Immature natural killer cell (primary cell): ENCODE results near the gene MAML3. TPM values are rescaled to one million over a fixed set of nuclear protein-coding genes. Genes with fewer than 3 reads are reported as not detected.

ENCODE experiments used
- DNase-seq, 3 donors: peaks; one replicate each; pipeline ENCODE4 v3.0.0; 2022; ENCODE audit warnings: mixed read lengths in 1 of 3
- H3K27ac Mint-ChIP-seq, 6 donors: one replicate each; pipeline ENCODE4 v1.8.0; 2020; ENCODE audit warnings: mixed read lengths in 6 of 6, mild to moderate bottlenecking in 5 of 6, inconsistent platforms in 4 of 6, moderate library complexity in 3 of 6
- H3K27me3 Mint-ChIP-seq, 3 donors: one replicate each; pipeline ENCODE4 v1.8.0; 2020 to 2021; ENCODE audit warnings: low read depth in 3 of 3, mild to moderate bottlenecking in 3 of 3, mixed read lengths in 3 of 3, moderate library complexity in 3 of 3, inconsistent platforms in 1 of 3
- H3K36me3 Mint-ChIP-seq, 3 donors: one replicate each; pipeline ENCODE4 v1.8.0; 2020; ENCODE audit warnings: mixed read lengths in 3 of 3, inconsistent platforms in 2 of 3, mild to moderate bottlenecking in 2 of 3
- H3K4me1 Mint-ChIP-seq, 2 donors: one replicate each; pipeline ENCODE4 v1.8.0; 2020; ENCODE audit warnings: inconsistent platforms in 2 of 2, mild to moderate bottlenecking in 2 of 2, mixed read lengths in 2 of 2, moderate library complexity in 1 of 2
- H3K4me3 Mint-ChIP-seq, 5 donors: one replicate each; pipeline ENCODE4 v1.8.0; 2020; ENCODE audit warnings: mild to moderate bottlenecking in 5 of 5, mixed read lengths in 5 of 5, inconsistent platforms in 3 of 5, moderate library complexity in 3 of 5
- H3K9me3 Mint-ChIP-seq, 6 donors: one replicate each; pipeline ENCODE4 v1.8.0; 2020; ENCODE audit warnings: mild to moderate bottlenecking in 6 of 6, mixed read lengths in 6 of 6, inconsistent platforms in 4 of 6, moderate library complexity in 3 of 6
- polyA plus RNA-seq, 3 donors: library from polyadenylated mRNA; unstranded; fragments of 300-500 nt; fragmentation: Illumina TruSeq; gene quantifications; one replicate each; pipeline ENCODE4 v1.2.3, GENCODE V29; 2021

Gene MAML3
- polyA plus RNA-seq, 3 donors from 2014 or later: 0.41 to 1.2 TPM; not detected in 1

DNA sequence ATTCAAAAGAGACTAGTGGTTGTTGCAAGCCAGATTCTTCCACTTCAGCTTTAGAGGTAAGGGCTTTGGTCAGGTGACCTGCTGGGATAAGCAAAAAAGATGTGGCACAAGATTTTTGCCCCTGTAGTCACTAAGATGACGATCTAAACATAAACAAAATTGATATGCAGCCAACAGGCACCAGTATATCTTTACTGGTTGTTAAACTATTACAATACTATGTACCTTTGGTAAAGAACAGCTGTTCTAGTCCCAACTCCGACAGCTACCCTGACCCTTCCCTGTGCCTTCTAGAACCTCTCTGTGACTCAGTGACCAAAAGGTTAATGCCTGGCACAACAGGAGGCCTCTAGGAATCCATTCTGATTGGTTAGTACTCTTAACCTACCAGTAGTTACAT, 428.7 kb downstream of the MAML3 start:
- H3K36me3 Mint-ChIP-seq: peaks cover 0 to 6% (median 4%) of the 10 kb centered on the region in 3 donors
- H3K9me3 Mint-ChIP-seq: no peaks in the 10 kb centered on the region
- no peak overlapping the region for H3K27ac Mint-ChIP-seq
- H3K4me3 Mint-ChIP-seq: no peak overlapping the region
- DNase-seq: no peak
- no peaks in the 10 kb centered on the region for H3K27me3 Mint-ChIP-seq
- no peaks in the 10 kb centered on the region for H3K4me1 Mint-ChIP-seq

DNA sequence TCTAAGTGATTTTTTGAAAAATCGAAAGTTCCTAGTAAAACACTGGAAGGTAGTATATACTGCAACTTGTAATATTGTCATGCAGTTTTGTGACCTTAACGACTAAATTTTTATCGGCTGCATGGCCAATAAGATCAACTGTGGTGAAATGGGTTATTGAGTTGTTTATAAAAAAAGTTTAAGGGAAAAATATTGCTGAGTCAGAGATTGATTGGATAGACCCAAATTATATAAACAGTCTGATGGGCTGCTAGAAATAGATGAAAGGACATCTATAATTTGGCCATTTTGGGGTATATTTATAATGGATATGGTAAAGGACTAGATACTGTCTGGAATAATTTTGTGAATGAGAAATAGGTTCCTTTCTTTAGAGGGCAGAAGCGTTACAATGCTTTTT, 432.2 kb downstream of the MAML3 start:
- Mint-ChIP-seq H3K9me3 (no peaks in the 10 kb centered on the region), H3K4me3 (no peak overlapping the region), H3K4me1 (no peaks in the 10 kb centered on the region), H3K27ac (no peak overlapping the region), H3K36me3 (peaks cover 0 to 6% (median 0%) of the 10 kb centered on the region in 3 donors), H3K27me3 (peaks cover 0 to 1% (median 0%) of the 10 kb centered on the region in 3 donors)
- no peak for DNase-seq

DNA sequence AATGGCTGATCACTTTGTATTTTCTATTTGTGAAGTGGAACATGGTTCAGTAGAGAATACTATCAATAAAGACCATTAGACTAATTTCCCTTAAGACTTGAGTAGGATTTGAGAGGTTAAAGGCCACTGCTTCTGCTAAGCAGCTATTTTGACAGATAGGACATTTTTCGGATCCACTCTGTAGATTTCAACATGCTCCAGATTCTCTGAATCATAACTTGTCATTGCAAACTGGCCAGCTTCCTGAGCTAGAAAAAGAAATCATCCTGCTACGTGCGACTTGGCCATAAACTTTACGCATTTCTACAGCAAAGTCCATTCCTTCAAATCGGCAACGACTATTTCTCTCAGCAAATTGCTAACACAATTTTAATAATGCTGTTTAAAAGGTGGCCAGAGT, 433.2 kb downstream of the MAML3 start:
- Mint-ChIP-seq H3K9me3 (no peaks in the 10 kb centered on the region), H3K27ac (no peak overlapping the region), H3K36me3 (peaks cover 0 to 6% (median 0%) of the 10 kb centered on the region in 3 donors), H3K4me3 (no peak overlapping the region), H3K27me3 (peaks cover 0 to 1% (median 0%) of the 10 kb centered on the region in 3 donors), H3K4me1 (no peaks in the 10 kb centered on the region)
- DNase-seq: no peak

DNA sequence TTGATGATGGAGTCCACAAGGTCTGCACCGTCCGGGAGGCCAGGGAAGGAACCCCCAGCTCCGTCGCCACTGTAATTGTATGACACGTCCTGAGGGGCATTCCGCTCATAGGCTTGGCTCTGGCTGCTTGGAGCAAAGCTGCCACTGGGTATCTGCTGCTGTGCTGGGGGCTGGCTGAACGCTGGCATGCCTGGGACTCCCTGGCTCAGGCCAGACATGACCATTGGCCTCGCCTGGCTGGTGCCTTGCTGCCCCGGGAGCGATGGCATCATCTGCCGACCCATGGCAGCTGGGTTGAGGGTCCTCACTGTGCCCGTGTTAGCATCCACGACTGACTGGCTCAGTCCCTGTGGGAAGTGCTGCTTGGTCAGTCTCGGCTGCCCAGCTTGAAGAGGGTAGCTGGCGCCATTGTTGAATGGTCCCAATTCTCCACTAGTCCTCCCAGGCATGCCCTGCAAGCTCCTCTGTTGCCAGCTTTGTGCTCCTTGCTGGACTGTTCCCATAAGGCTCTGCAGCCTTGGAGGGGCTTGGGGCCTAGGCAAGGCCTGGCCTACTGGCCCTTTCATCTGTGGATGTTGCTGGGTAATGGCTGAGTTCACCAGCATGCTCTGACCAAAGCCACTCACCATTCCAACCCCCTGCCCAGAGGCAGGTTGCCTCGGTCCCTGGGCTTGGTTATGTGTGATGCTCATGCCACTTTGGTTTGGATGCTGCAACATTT, 434.4 kb downstream of the MAML3 start:
- no peak overlapping the region for H3K4me3 Mint-ChIP-seq
- no peaks in the 10 kb centered on the region for H3K9me3 Mint-ChIP-seq
- DNase-seq: no peak
- H3K4me1 Mint-ChIP-seq: no peaks in the 10 kb centered on the region
- no peak overlapping the region for H3K27ac Mint-ChIP-seq
- peaks cover 0 to 6% (median 3%) of the 10 kb centered on the region in 3 donors for H3K36me3 Mint-ChIP-seq
- peaks cover 0 to 1% (median 0%) of the 10 kb centered on the region in 3 donors for H3K27me3 Mint-ChIP-seq

DNA sequence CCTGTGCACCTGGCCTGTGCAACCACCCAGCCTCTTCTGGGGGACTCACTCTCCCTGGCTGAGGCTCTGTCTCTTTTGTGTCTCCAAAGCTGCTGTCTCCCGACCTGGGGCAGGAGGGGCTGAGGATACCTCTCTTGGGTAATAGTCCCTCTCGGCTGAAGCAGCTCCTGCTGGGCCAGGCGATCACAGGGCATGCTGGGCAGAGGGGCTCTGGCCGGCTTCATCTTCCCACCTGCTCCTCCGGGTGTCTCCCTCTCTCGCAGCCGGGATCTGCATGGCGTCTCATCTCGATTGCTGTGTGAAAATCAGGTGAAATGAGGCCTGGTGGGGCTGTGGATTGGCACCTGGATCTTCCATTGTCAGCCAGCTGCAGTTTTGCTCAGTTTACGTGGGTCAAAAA, 435.2 kb downstream of the MAML3 start:
- peaks cover 0 to 6% (median 3%) of the 10 kb centered on the region in 3 donors for H3K36me3 Mint-ChIP-seq
- H3K27ac Mint-ChIP-seq: no peak overlapping the region
- DNase-seq: no peak
- H3K4me3 Mint-ChIP-seq: no peak overlapping the region
- no peaks in the 10 kb centered on the region for H3K9me3 Mint-ChIP-seq
- H3K4me1 Mint-ChIP-seq: no peaks in the 10 kb centered on the region
- peaks cover 0 to 1% (median 0%) of the 10 kb centered on the region in 3 donors for H3K27me3 Mint-ChIP-seq

DNA sequence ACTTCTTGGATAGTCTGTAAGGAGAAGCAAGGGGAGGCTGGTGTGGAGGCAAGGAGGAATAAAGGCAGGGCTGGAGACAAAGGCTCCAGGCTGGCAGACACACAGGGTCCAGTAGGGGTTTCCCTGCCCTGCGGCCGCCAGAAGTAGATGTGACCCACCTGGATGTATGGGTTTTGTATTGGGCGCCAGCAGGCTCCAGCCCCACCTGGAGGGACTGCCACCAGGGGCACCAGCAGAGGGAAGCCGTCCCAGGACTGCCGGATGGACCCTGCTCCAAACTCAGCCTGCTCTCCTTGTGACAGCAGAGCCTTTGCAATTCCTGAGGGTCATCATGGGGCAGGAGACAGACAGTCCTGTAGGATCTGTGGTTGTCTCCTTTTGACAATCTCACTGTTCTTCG, 435.6 kb downstream of the MAML3 start:
- H3K4me1 Mint-ChIP-seq: no peaks in the 10 kb centered on the region
- no peak overlapping the region for H3K27ac Mint-ChIP-seq
- H3K9me3 Mint-ChIP-seq: no peaks in the 10 kb centered on the region
- H3K36me3 Mint-ChIP-seq: peaks cover 0 to 6% (median 3%) of the 10 kb centered on the region in 3 donors
- DNase-seq: no peak
- peaks cover 0 to 1% (median 0%) of the 10 kb centered on the region in 3 donors for H3K27me3 Mint-ChIP-seq
- no peak overlapping the region for H3K4me3 Mint-ChIP-seq

DNA sequence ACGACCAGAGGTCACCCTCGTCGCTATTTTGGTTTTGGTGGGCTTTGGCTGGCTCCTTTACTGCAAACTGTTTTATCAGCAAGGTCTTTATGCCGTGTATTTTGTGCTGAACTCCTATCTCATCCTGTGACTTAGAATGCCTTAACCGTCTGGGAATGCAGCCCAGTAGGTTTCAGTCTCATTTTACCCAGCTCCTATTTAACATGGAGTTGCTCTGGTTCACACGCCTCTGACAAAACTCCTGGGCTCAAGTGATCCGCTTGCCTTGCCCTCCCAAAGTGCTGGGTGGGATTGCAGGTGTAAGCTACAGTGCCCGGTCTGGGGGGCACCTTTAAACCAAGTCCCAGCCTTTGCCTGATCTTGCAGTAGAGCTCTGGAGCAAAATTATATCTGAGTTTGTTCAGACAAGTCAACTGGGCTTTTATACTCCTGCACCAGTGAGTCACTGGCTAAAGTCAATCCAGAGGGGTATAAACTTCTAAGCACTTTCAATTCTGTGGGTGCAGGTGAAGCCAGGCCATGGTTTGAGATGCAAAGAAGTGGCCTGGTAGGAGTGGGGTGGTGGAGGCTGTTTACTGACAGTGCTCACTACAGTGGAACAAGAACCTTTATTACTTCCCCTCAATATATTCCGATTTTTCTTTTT, 438.1 kb downstream of the MAML3 start:
- peaks cover 0 to 1% (median 0%) of the 10 kb centered on the region in 3 donors for H3K27me3 Mint-ChIP-seq
- no peak for DNase-seq
- peaks cover 0 to 10% (median 3%) of the 10 kb centered on the region in 3 donors for H3K36me3 Mint-ChIP-seq
- no peak overlapping the region for H3K27ac Mint-ChIP-seq
- H3K4me3 Mint-ChIP-seq: no peak overlapping the region
- H3K4me1 Mint-ChIP-seq: no peaks in the 10 kb centered on the region
- H3K9me3 Mint-ChIP-seq: no peaks in the 10 kb centered on the region

DNA sequence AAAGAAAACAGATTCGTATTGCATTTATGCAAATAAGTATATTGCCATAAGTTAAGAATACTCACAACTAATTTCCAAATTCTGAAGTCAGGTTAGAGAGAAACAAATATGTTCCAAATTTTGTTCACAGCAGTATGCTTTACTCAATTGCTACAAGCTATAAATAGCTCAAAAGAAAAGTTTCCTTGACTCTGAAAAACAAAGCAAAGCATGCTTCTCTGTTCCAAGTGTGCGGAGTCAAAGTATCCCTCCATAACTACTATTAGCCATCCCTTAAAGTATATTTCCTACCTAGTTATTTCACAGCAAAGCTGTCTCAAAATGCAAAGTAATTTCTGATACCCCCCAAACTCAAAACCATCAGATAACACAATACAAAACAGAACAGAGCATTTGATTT, 441.1 kb downstream of the MAML3 start:
- Mint-ChIP-seq H3K27ac (no peak overlapping the region), H3K27me3 (peaks cover 0 to 1% (median 0%) of the 10 kb centered on the region in 3 donors), H3K4me1 (no peaks in the 10 kb centered on the region), H3K36me3 (peaks cover 0 to 19% (median 14%) of the 10 kb centered on the region in 3 donors), H3K9me3 (peaks cover 0 to 3% (median 0%) of the 10 kb centered on the region in 6 donors), H3K4me3 (no peak overlapping the region)
- no peak for DNase-seq

DNA sequence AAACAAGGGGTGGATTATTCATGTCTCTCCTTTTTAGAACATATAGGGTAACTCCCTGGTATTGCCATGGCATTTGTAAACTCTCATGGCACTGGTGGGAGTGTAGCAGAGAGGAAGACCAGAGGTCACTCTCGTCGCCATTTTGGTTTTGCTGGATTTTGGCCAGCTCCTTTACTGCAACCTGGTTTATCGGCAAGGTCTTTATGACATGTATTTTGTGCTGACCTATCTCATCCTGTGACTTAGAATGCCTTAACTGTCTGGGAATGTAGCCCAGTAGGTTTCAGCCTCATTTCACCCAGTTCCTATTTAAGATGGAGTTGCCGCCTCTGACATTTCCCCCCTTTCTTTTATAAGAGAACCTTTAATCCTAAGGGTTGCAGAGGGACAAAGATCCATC, 442.5 kb downstream of the MAML3 start:
- no peak overlapping the region for H3K4me3 Mint-ChIP-seq
- no peaks in the 10 kb centered on the region for H3K27me3 Mint-ChIP-seq
- H3K4me1 Mint-ChIP-seq: no peaks in the 10 kb centered on the region

DNA sequence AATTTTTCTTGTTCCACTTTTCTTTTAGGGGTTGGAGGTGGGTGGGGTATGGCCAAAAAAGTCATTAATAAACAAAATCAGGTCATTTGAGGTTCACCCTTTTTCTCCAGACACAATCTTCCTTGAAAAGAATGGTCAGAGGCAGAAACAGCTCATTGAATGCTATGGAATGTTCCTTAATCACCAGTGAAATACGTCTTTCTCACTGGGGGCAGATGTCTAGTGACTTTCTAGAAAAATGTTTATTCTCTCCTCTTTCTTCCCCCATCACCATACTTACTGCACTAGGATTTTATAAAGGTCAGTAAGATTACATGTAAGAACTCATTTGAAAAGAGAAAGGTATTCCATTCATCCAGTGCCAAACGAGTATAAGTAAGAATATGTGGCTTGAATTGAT, 443.9 kb downstream of the MAML3 start:
- no peaks in the 10 kb centered on the region for H3K4me1 Mint-ChIP-seq
- H3K4me3 Mint-ChIP-seq: no peak overlapping the region
- no peak overlapping the region for H3K27ac Mint-ChIP-seq
- H3K27me3 Mint-ChIP-seq: no peaks in the 10 kb centered on the region
- peaks cover 10 to 33% (median 29%) of the 10 kb centered on the region in 3 donors for H3K36me3 Mint-ChIP-seq
- DNase-seq: no peak
- H3K9me3 Mint-ChIP-seq: peaks cover 0 to 3% (median 0%) of the 10 kb centered on the region in 6 donors

More for the DNA sequence above, 442.5 kb downstream of the MAML3 start:
- peaks cover 0 to 3% (median 0%) of the 10 kb centered on the region in 6 donors for H3K9me3 Mint-ChIP-seq
- peaks cover 4 to 22% (median 16%) of the 10 kb centered on the region in 3 donors for H3K36me3 Mint-ChIP-seq
- no peak for DNase-seq
- no peak overlapping the region for H3K27ac Mint-ChIP-seq

DNA sequence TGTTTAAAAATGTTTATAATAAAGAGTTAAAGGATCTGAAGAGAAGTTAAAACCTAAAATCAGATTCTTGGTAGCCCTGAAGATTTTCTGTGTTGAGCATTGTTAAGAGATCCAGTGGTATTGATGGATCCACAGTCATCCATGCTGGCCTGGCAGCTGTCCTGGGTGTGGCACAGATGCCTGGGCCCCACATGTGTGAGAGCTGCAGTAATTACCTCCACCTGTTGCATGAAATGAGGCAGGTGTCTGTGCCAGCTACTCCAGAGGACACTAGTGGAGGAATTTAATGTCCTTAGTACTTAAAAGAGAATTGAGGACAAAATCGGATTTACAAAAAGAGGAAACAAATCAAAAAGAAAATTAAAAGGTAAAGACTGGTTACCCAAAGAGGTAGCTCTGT, 444.3 kb downstream of the MAML3 start:
- Mint-ChIP-seq H3K9me3 (peaks cover 0 to 3% (median 0%) of the 10 kb centered on the region in 6 donors), H3K27ac (no peak overlapping the region), H3K4me1 (no peaks in the 10 kb centered on the region), H3K27me3 (no peaks in the 10 kb centered on the region), H3K36me3 (peaks cover 12 to 34% (median 32%) of the 10 kb centered on the region in 3 donors), H3K4me3 (no peak overlapping the region)
- DNase-seq: no peak

DNA sequence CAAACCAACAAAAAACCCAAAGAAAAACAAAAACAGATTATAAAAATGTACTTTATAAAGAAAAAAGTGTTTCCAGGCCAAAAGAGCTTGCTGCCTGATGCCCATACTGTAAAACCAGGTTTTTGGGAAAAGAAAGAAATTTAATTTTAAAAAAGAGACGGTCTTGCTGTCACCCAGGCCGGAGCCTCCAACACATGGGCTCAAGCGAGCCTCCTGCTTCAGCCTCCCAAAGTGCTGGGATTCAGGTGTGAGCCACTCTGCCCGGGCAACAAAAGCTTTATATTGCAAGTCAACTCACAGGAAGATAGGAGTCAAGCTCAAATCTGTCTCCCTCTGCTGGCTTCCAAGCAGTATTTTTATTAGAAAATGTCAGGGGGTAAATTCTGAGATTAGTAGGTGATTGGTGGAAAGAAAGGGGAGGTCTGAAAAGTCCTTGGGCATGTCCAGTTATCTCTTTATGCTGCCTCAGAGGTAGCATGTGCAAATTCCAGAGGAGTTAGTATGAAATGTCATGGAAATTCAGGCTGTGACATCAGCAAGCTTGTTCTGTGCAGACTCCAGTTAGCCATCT, 449.0 kb downstream of the MAML3 start:
- H3K27me3 Mint-ChIP-seq: no peaks in the 10 kb centered on the region

DNA sequence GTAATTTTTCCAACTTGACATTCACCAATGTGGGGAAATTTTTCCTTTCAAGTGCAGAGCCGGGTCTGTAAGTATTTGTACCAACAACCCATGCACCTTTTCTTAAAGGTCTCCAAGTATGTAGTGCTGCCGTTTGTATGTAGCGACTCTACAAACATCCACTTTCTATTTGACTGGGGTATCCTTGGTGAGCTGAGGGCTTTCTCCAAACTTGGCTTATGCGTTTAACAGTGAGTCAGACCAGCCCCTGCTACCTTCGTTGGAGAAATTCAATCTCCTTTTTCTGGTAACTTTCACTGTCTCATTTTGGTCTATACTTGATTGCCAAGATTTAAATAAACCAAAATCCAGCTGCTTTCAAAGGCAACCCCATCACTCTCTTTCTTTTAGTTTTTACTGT, 453.4 kb downstream of the MAML3 start:
- no peak for DNase-seq
- H3K9me3 Mint-ChIP-seq: no peaks in the 10 kb centered on the region
- no peak overlapping the region for H3K27ac Mint-ChIP-seq
- no peak overlapping the region for H3K4me3 Mint-ChIP-seq
- no peaks in the 10 kb centered on the region for H3K27me3 Mint-ChIP-seq
- H3K4me1 Mint-ChIP-seq: peaks cover 6 to 7% of the 10 kb centered on the region in 2 donors
- H3K36me3 Mint-ChIP-seq: peaks cover 17 to 52% (median 41%) of the 10 kb centered on the region in 3 donors

More for the DNA sequence above, 449.0 kb downstream of the MAML3 start:
- Mint-ChIP-seq H3K27ac (no peak overlapping the region), H3K4me1 (no peaks in the 10 kb centered on the region), H3K9me3 (peaks cover 0 to 3% (median 0%) of the 10 kb centered on the region in 6 donors), H3K36me3 (peaks cover 20 to 47% (median 44%) of the 10 kb centered on the region in 3 donors), H3K4me3 (no peak overlapping the region)
- DNase-seq: no peak
